Hippocampal formation (tissue), 2 donors: ENCODE results near the gene PHLDA1.

Experiments used
- DNase-seq, 2 donors: peaks; one replicate each; lab custom pipeline; 2025; lab: John Stamatoyannopoulos, UW

PHLDA1 gene

DNA sequence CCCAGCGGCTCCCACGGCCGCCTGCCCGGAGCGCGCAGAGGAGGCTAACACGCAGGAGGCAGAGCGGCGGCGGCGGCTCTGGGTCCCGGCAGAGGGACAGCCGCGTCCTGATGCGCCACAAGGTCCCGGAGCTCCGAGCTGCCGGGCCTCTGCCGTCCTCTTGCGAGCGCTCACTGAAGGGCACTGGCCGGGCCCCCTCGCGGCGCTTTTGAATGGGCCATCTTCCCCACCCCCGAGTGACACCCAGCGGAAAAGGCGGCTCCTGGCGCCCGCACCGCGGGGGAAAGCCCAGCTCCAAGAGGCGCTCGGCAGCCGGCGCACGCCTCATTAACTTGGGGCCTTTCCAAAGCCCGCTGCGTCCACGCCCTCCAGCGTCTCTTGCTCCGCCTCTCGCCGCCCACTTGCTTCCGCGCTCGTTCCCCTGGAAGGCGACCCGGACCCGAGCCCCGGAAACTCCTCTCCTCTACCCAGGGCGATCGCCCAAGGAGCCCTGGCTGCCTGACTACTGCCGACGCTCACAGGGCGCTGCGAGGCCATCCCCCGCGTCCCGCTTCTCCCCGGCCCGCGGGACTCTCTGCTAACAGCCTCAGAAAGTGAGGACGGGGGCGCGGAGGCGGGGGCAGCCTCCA lies at the start of gene PHLDA1:
Gene PHLDA1 (minus strand): TSS at position 363 of the 629 bp plus-strand sequence.
- DNase-seq, result peak; percentile 89 to 90

- no peak for DNase-seq
These were observed 49.3 kb upstream of the PHLDA1 start for GRCh38 chr12:76080729-76081415.

GRCh38 chr12:76080017-76080728 lies 48.6 kb upstream of the PHLDA1 start:
- DNase-seq, result no peak

- DNase-seq, result no peak
These were observed 47.2 kb upstream of the PHLDA1 start for GRCh38 chr12:76078748-76079147.

DNA sequence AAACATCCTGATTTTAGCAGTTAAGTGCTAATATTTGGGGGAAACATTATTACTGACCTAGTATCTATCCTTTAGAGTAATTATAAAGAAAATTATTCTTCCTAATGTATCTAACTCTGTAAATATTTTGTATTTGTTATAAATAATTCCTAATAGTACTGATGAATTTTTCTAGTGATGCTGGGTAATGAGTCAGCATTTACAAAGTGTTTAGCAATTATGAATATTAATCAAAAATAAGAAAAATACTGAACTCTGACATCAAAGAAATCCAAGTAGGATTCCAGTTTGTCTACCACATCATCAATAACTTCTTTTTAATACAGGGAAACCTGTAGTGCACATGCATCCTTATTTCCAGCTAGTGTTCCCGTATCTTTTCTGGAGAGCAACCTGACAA lies 43.9 kb upstream of the PHLDA1 start:
- DNase-seq, result no peak

DNA sequence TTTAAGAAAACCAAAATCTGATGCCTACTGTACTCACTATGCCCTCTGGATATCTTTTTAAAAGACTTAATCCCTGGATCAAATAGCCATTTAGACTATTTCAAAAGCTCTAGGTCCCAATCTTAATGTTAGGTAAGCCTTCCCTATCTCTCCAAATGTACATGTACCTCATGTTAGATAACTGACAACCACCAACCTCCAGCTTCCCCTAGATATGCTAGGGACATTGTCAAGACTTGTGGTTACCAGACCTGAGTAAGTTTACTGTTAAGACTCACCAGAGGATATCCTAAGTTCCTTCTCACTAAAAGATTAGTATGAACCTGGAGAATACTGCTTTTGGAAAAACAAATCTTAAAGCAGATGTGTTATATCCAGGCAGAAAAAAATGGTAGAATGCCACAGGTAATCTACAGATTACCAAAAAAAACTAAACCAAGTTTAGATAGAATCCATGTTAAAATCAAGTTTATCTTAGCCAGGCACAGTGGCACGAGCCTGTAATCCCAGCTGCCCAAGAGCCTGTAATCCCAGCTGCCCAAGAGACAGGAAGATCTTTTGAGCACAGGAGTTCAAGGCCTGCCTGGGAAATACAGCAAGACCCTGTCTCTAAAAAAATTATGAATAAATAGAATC lies 43.2 kb upstream of the PHLDA1 start:
- DNase-seq, result no peak

DNA sequence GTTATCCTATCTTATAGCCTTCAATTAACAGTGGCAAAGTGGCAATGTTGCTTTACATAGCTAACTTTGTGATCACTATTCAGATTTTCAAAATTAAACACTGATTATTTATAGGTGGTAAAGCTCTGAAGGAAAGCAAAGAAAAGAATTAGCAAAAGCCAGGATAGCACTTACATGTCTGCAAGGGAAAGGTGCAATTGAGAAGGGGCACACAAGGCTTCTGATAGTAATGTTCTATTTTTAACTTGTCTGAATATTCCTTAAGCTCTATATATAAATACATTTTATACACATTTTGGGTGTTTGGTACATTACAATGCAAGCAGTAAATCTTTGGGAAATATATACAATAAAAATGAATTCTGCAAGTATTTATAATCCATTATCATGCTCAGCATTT lies 42.0 kb upstream of the PHLDA1 start:
- DNase-seq, result no peak

DNA sequence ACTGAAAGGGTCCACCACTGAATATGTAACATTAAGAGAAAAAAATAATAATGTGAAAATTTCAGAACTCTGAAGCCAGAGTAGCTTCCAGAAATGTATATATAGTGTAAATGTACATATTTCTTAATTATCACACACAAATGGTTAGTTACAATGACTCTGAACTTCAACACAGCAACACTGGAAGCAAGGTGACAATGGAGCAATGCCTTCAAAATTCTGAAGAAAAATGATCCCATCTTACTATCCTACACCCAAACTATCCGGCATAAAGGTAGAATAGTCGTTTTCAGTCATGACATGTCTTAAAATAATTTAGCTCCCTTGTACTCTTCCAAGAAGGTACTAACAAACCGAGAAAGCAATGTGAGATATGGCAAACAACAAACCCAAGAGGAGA lies 41.0 kb upstream of the PHLDA1 start:
- no peak for DNase-seq

GRCh38 chr12:76069339-76069738 lies 37.8 kb upstream of the PHLDA1 start:
- no peak for DNase-seq

DNA sequence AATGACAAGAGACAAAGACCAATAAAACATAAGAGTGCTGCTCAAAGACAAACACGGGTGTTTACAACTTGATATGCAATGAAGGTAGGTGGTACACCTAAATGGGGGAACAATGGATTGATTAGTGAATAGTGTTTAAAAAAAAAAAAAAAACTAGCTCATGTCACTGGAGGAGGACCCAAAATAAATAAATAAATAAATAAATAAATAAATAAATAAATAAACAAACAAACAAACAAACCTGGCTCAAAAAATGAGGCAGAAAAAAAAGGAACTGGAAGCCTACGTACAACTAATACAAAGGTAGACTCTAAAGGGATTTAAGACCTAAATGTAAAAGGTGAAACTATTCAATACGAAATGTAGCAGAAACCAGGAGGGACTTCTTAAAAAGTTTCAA lies 34.3 kb upstream of the PHLDA1 start:
- no peak for DNase-seq

- DNase-seq, result no peak
These were observed 33.3 kb upstream of the PHLDA1 start for GRCh38 chr12:76064904-76065303.

GRCh38 chr12:76060111-76060510 lies 28.5 kb upstream of the PHLDA1 start:
- DNase-seq, result no peak

GRCh38 chr12:76057326-76057725 lies 25.8 kb upstream of the PHLDA1 start:
- DNase-seq, result peak in 1 of 2 donors; percentile 8

DNA sequence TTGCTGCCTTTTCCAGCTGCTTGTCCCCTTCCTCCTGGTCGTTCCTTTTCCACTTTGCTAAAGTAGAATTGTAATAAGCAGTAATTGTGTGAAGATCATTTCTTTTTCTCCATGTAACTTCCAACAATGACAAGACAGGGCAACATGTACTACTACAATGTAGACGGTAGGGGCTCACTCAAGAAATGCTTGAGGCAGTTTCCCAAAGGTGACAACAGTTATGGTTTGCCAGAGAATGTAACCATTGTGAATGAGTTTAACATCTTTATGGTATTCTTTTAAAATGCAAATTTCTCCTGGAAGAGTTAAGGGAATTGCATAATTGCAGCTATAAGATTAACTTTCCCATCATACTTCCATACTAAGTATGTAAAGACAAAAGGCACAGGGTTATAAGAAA lies 23.8 kb upstream of the PHLDA1 start:
- no peak for DNase-seq

GRCh38 chr12:76049575-76050251 lies 18.1 kb upstream of the PHLDA1 start:
- no peak for DNase-seq

DNA sequence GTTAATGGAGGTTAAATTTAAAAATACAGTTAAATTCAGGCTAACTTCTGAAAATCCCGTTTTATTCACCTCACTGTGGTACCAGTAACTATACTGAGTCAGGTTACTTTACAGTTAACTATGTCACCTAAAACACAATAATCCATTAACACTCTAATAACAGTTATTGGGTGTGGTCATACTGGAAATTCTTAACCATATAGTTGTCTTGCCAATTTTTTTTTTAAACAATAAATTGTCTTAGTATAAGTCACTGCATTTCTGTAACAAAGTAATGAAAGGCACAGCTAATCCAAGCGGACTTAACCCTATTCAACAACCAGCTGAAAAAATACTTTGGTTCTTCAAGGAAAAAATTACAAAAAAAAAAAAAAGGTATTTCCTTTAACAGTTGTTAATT lies 16.2 kb upstream of the PHLDA1 start:
- no peak for DNase-seq

DNA sequence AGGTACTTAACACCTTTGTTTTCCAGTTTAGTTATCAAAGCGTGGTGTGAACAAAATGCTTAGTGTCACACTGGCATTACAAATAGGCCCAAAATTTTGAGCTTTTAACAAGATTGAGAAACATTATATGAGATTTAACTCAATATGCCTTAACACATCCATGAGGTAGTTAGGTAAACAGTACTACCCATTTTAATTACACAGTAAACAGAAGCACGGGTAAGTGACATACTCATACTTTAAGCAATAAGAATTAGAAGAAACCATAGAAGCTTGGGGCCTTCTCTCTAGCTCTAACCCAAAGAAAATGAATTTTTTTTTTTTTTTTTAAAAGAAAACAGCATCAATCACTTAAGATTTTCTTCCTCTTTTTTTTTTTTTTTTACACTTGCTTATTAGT lies 15.5 kb upstream of the PHLDA1 start:
- no peak for DNase-seq

- DNase-seq, result no peak
These were observed 11.8 kb upstream of the PHLDA1 start for GRCh38 chr12:76043377-76043776.

- no peak for DNase-seq
These were observed 10.6 kb upstream of the PHLDA1 start for GRCh38 chr12:76042147-76042546.

DNA sequence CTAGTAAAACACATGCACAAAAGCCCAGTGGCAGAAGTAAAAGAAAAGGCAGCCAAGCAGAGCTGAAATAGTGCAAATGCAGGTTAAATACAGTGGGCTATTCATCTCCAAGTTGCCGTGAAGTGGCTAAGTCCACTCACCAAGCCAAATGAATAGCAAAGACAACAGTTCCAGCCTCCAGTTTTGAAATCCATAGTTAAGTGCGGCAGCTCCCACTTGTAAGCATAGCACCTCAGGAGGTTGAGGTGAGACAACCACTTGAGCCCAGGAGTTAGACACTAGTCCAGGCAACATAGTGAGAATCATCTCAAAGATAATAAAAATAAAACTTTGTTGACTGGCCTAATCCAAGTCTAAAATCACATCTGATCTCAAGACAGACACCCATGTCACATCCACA lies 9.8 kb upstream of the PHLDA1 start:
- no peak for DNase-seq

- DNase-seq, result no peak
These were observed 8.9 kb upstream of the PHLDA1 start for GRCh38 chr12:76040461-76040860.

- DNase-seq, result no peak
These were observed 6.6 kb upstream of the PHLDA1 start for GRCh38 chr12:76038176-76038575.
